Upper lobe of left lung (tissue), 4 donors: ENCODE results near the gene RBMS1.

ENCODE experiments used
- EP300 ChIP-seq, 4 donors: sonication (generic); formaldehyde crosslinking; IDR thresholded peaks; one replicate each; pipeline ENCODE4 v1.5.1; 2017; ENCODE audit warnings: antibody characterized with exemption in 4 of 4, control low read depth in 2 of 4
- POLR2A ChIP-seq, 4 donors: fragments of 450-650 bp; IDR thresholded peaks; one replicate each; pipeline ENCODE4 v1.5.1; 2016 to 2017; ENCODE audit warnings: antibody characterized with exemption in 4 of 4, mild to moderate bottlenecking in 2 of 4
- TF ChIP-seq, protein P1 (sequence below), 6 experiments: fragments of 450-650 bp in 4 of 6; fragments of 200-600 bp in 2 of 6; sonication (generic) in 2 of 6; IDR thresholded peaks; one replicate each; pipeline ENCODE4 v1.5.1; 2016 to 2019; ENCODE audit warnings: antibody characterized with exemption in 6 of 6

DNA sequence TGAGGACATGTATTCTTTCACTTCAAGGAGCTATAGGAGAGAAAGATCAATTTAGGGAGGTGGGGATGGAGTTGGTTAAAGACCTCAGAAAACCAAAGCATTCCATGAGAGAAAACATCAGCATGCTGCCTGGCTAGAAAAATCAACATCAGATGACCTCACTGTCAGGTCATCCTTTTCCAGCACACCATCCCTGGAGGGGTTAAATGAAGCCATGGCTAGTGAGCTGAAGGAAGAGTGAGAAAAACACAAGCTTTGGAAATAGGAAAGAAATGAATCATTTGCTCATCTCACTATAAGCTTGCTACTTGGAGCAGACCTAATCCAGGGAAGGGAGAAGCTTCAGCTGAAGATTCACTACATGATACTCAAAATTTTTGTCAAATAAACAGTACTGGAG, 184.0 kb downstream of the RBMS1 start:
- TF ChIP-seq, protein P1, sequence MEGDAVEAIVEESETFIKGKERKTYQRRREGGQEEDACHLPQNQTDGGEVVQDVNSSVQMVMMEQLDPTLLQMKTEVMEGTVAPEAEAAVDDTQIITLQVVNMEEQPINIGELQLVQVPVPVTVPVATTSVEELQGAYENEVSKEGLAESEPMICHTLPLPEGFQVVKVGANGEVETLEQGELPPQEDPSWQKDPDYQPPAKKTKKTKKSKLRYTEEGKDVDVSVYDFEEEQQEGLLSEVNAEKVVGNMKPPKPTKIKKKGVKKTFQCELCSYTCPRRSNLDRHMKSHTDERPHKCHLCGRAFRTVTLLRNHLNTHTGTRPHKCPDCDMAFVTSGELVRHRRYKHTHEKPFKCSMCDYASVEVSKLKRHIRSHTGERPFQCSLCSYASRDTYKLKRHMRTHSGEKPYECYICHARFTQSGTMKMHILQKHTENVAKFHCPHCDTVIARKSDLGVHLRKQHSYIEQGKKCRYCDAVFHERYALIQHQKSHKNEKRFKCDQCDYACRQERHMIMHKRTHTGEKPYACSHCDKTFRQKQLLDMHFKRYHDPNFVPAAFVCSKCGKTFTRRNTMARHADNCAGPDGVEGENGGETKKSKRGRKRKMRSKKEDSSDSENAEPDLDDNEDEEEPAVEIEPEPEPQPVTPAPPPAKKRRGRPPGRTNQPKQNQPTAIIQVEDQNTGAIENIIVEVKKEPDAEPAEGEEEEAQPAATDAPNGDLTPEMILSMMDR (IDR thresholded peaks at IDR 0.05) = no peak
- TF ChIP-seq EP300 (IDR thresholded peaks at IDR 0.05) (no peak), POLR2A (IDR thresholded peaks at IDR 0.05) (no peak)
